Measurements from ENCODE around the gene CLNK.

Gene CLNK

GRCh38 chr4:10504570-10505179, 179.9 kb downstream of the CLNK start:
- no peak for DNase-seq

- no peak for DNase-seq
These were observed 181.9 kb downstream of the CLNK start for GRCh38 chr4:10502717-10503116.

- no peak for DNase-seq
These were observed 183.8 kb downstream of the CLNK start for GRCh38 chr4:10500776-10501175.

GRCh38 chr4:10496200-10496599, 188.4 kb downstream of the CLNK start:
- DNase-seq, result no peak

GRCh38 chr4:10495651-10496050, 188.9 kb downstream of the CLNK start:
- DNase-seq, result no peak

GRCh38 chr4:10492464-10492863, 192.1 kb downstream of the CLNK start:
- DNase-seq, result no peak

- DNase-seq, result no peak
These were observed 193.2 kb downstream of the CLNK start for GRCh38 chr4:10491401-10491800.

GRCh38 chr4:10490996-10491395, 193.6 kb downstream of the CLNK start:
- DNase-seq, result no peak

GRCh38 chr4:10482913-10483312, 201.7 kb downstream of the CLNK start:
- no peak for DNase-seq

- no peak for DNase-seq
These were observed 204.0 kb downstream of the CLNK start for GRCh38 chr4:10480616-10481015.

- DNase-seq, result no peak
These were observed 205.9 kb downstream of the CLNK start for GRCh38 chr4:10478621-10479020.

- DNase-seq, result no peak
These were observed 214.1 kb downstream of the CLNK start for GRCh38 chr4:10470505-10470904.

- DNase-seq, result peak; percentile 74
These were observed 218.4 kb downstream of the CLNK start for GRCh38 chr4:10466161-10466560.

GRCh38 chr4:10462876-10463275, 221.7 kb downstream of the CLNK start:
- no peak for DNase-seq

GRCh38 chr4:10461850-10462400, 222.6 kb downstream of the CLNK start:
- DNase-seq, result no peak

- DNase-seq, result peak; percentile 68
These were observed 223.3 kb downstream of the CLNK start for GRCh38 chr4:10461091-10461849.

- no peak for DNase-seq
These were observed 224.1 kb downstream of the CLNK start for GRCh38 chr4:10460313-10461047.

- no peak for DNase-seq
These were observed 225.3 kb downstream of the CLNK start for GRCh38 chr4:10459305-10459704.

GRCh38 chr4:10458177-10458576, 226.4 kb downstream of the CLNK start:
- no peak for DNase-seq

GRCh38 chr4:10457255-10457801, 227.2 kb downstream of the CLNK start, which contains the start of gene ZNF518B:
Gene ZNF518B, minus strand, starts transcription at chr4:10457426. Its CDS starts 11,098 bp downstream, at chr4:10446328.
- peak; percentile 71 for DNase-seq

GRCh38 chr4:10456595-10457254, 227.8 kb downstream of the CLNK start:
- DNase-seq, result peak; percentile 75

GRCh38 chr4:10456260-10456594, 228.3 kb downstream of the CLNK start:
- DNase-seq, result no peak

- DNase-seq, result no peak
These were observed 229.4 kb downstream of the CLNK start for GRCh38 chr4:10455133-10455532.

Measured in fibroblast of skin of back (primary cell).